Lower leg skin (tissue), 3 donors: Measurements from ENCODE around the gene FLT3.

Experiments used
- POLR2A ChIP-seq, 2 donors: fragments of 450-650 bp; IDR thresholded peaks; one replicate each; pipeline ENCODE4 v1.6.1; 2016 to 2017; ENCODE audit warnings: antibody characterized with exemption in 2 of 2, mild to moderate bottlenecking in 1 of 2, moderate library complexity in 1 of 2
- TF ChIP-seq, protein P1 (sequence below), 3 donors: fragments of 450-650 bp; IDR thresholded peaks; one replicate each; pipeline ENCODE4 v1.5.1; 2016; ENCODE audit warnings: antibody characterized with exemption in 3 of 3, mild to moderate bottlenecking in 3 of 3, moderate library complexity in 2 of 3

DNA sequence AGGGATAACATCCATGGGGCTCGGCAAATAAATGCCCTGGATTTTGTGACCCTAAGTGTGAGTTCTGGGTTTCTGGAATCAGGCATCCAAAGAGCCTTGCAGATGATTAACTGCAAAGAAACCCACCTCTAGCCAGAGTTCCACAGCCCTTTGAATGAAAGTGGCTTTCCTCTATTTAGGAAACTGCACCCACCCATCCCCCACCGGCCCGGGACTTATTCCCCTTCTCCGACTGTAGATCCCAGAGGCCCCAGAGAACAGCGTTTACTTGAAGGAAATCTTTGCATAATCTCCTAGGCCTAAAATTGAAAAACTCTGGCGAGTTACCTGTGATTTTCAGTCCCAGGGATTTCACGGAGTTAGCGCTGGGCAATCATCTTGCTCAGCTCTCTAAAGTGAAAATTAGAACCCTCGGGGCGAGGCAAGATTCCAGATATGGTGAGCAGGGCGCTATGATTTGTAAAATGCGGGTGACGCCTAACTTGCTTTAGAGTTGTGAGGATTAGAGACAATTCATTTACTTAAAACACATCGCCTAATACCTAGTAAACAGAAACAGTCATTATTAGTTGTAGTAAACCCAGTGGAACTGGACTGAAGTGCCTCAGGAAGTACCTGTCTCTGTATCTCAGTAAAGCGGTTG, 121.3 kb downstream of the FLT3 start:
- TF ChIP-seq, protein P1, sequence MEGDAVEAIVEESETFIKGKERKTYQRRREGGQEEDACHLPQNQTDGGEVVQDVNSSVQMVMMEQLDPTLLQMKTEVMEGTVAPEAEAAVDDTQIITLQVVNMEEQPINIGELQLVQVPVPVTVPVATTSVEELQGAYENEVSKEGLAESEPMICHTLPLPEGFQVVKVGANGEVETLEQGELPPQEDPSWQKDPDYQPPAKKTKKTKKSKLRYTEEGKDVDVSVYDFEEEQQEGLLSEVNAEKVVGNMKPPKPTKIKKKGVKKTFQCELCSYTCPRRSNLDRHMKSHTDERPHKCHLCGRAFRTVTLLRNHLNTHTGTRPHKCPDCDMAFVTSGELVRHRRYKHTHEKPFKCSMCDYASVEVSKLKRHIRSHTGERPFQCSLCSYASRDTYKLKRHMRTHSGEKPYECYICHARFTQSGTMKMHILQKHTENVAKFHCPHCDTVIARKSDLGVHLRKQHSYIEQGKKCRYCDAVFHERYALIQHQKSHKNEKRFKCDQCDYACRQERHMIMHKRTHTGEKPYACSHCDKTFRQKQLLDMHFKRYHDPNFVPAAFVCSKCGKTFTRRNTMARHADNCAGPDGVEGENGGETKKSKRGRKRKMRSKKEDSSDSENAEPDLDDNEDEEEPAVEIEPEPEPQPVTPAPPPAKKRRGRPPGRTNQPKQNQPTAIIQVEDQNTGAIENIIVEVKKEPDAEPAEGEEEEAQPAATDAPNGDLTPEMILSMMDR (IDR thresholded peaks at IDR 0.05): no peak
- TF ChIP-seq POLR2A (IDR thresholded peaks at IDR 0.05): no peak
